Putamen (tissue), 1 donor: ENCODE results near the gene MUC4.

ENCODE experiments used
- DNase-seq: peaks from one replicate; pipeline ENCODE4 v3.0.0-alpha.2; 2016; ENCODE audit warnings: low spot score

The MUC4 gene

GRCh38 chr3:195811756-195812155 lies at the start of gene MUC4:
Gene MUC4, minus strand, starts transcription at chr3:195811929. Its CDS starts 112 bp downstream, at chr3:195811817.
- DNase-seq, result no peak

DNA sequence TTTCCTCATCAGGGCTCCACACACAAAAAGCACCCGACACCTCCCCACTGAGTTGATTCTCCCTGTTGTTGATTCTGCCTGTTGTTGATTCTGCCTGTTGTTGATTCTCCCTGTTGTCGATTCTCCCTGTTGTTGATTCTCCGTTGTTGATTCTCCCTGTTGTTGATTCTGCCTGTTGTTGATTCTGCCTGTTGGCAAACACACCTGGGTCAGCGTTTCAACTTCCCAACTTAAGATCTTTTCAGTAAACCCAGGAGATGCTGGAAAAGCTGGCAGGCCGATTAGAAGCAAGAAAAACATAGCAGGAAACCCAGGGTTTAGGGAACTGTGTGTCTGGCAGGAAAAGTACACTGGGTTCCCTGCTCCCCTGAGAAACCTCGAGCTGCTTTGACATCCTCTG lies 48.7 kb upstream of the MUC4 start:
- DNase-seq, result no peak

DNA sequence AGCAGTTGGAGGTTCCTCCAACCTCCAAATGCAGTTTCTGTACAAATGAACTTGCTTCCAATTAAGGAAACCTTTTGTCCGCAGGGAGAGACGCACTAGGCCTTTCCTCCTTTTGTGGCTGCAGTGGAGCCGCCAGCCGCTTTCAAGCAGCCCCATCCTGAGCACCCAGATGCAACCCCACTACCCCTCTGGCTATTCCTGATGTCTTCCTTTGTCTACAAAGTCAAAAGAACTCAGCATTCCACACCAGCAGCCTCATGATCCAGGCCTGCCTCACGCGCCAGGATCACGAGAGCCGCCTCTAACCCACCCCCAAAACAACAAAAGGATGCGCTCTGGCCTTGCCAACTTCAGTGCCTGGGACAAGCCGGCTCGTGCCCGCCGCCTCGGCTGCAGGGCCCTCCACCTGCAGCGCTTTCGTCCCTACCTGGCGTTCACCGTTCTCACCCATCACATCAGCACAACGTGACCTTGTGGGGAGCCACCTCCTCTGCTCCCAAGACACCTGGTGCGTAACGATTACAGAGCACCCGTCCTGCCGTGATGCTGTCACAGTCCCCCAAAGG lies 48.2 kb upstream of the MUC4 start:
- no peak for DNase-seq

GRCh38 chr3:195859061-195859845 lies 47.5 kb upstream of the MUC4 start:
- peak; percentile 55 for DNase-seq

DNA sequence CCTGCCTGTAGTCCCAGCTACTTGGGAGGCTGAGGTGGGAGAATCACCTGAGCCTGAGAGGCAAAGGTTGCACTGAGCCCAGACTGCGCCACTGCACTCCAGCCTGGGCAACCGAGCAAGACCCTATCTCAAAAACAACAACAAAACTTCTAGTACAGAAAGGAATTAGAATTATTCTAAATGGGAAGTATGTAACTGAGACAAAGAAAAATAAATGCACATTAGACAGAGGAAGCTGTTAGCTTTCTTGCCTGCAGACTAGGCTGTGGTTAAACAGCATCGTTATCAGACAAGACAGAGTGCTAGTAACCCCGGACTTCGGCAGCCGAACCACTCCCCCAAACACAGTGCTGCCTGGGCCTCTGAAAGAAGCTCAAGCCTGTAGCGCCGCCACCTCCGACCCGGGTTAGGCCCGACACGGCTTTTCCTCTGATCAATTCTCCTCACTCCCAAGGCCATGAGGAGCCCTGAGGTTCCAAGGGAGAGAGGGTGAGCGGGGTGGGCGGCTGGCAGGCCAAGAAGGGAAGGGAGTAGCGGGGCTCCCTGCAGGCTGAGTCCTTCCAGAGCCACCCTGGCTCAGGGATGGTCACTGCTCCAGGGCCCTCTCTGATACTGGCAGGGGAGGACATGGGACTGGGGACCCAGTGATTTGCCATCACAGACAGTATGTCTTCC lies 44.8 kb upstream of the MUC4 start:
- DNase-seq, result no peak

DNA sequence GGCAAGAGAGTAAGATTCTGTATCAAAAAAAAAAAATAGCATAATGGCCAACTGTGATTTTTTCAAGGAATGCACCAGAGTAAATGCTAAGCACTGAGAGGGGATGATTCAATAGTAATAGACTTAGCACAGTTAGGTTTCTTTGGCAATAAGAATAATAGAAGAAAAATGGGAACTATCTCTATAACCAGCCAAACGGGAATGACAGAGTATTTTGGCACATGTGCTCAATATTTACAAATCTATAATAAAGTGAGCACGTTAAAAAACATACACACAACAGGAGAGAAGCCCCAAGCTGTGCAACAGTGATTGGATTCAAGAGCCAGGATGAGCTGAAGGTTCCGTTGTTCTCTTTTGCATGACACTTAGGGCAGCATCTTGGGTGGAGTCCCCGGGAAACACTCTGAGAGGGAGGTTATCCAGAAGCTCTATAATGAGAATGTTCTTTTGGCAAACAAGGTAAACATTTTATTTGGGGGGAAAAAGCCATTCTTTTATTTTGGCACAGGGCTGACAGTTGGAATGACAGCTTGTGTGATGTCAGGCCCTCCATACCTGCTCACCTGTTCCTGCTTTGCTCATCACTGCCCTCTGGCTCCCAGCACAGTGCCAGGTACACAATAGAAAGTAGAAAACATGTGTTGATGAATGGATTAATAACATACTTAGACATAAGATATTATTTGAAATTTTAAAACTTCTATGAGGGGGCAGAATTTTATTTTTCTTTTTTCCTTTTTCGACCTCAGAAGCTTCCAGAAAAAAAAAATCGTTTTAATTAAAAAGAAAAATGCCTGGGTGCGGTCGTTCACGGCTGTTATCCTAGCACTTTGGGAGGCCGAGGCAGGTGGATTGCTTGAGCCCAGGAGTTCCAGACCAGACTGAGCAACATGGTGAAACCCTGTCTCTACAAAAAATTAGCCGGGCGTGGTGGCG lies 44.0 kb upstream of the MUC4 start:
- DNase-seq, result no peak

GRCh38 chr3:195854628-195855294 lies 43.0 kb upstream of the MUC4 start:
- DNase-seq, result no peak

GRCh38 chr3:195853996-195854395 lies 42.3 kb upstream of the MUC4 start:
- DNase-seq, result no peak

- DNase-seq, result no peak
Measured at GRCh38 chr3:195853036-195853435, 41.3 kb upstream of the MUC4 start.

DNA sequence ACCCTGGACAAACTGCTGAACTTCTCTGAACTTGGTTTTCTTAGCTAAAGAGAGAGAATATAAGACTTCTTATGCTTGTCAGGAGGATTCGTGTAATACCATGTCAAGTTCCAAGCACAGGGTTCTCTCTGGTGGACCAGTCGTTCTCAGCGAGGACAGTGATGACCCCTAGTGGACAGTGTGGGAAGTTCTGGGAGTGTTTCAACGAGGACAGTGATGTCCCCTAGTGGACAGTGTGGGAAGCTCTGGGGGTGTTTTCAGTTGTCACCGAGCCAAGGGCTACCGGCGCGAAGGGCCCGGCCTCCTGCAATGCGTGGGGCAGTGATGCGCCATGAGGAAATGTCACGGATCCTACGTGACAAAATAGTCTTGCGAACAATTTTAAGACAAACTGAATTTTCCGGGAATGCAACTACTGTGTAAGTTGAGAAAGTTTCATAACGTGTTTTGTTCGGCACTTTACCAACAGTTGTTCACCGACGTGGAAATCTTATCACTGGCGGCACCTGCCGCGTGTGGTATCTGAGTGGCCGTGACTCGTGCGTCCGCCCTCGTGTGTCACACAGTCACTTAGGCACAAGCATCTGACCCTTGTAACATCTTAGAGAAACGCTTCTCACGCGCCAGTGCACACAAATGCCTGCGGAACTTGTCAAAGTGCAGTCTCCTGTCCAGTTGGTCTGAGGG lies 39.3 kb upstream of the MUC4 start:
- DNase-seq, result peak; percentile 86

DNA sequence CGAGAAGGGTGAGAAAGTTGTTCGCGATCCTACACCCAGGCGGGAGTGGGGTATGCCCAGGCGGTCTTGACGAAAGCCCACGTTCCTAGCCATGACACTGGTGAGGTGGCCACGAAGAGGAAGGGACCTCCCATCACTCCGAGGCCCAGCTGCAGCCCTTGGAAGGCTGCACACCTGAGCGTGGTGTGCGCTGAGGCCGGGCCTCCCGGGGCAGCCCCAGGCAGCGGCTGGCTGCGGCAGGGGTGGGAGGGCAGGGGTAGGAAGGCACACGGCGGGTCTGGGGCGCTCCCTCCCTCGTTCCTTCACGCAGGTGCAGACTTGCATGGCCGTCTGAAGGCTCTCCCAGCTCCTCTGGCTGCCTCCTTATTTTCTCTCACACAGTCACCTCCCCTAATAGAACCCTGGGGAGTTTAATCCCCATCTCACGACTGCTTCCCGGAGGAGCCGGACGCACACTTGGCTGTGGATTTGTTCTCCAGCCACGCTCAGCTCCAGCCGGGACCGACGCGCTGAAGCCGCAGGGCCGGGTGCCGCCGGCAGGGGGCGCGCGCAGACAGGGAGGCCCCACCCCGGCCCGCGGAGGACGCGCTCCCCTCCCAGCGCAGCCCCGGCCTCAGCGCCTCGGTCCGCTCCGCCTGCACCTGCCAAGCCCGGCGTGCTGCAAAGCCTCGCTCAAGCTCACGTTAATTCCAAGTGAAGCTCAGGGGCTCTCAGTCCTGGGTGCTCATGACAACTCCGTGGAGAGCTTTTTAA lies 37.8 kb upstream of the MUC4 start:
- DNase-seq, result no peak

DNA sequence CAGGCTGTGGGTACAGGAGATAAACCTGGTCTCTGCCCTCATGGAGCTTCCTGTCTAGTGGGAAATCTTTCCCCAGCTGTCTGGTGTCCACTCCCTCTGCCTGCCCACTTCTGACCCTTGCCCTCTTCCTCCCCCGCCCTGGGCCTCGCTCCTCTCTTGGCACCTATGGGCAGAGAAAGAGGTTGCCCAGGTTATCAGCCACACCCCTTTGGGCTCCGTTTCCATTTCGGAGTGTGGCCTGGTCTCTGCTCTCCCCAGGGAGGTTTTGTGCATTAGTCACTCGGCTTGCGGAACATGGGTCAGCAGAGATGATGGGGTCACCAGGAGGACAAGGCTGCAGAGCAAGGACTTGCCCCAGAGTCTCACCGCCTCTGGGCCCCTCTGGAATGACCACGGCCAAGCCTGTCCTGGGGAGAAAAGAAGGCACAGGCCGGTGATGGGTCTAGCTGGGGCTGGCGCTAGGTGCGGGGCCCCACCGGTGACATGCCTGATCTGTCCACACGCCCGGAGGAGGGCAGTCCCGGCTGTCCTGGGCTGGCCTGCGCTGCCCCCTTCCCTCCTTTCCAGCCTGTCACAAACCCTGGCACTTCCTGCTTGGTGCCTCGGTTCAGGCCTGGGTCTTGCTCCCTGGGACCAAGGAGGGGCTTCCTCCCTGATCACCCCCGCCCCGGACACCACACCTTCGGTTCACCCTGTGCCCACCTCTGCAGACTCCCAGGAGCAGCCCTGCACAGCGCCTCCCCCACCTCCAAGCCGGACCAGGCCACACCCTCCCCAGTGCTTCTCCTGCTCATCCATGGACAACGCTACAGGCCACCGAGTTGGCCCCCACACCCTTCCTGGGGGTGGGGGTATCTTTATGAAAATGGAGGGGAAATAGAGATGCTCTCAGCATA lies 35.6 kb upstream of the MUC4 start:
- DNase-seq, result no peak

GRCh38 chr3:195845483-195845882 lies 33.8 kb upstream of the MUC4 start:
- no peak for DNase-seq

DNA sequence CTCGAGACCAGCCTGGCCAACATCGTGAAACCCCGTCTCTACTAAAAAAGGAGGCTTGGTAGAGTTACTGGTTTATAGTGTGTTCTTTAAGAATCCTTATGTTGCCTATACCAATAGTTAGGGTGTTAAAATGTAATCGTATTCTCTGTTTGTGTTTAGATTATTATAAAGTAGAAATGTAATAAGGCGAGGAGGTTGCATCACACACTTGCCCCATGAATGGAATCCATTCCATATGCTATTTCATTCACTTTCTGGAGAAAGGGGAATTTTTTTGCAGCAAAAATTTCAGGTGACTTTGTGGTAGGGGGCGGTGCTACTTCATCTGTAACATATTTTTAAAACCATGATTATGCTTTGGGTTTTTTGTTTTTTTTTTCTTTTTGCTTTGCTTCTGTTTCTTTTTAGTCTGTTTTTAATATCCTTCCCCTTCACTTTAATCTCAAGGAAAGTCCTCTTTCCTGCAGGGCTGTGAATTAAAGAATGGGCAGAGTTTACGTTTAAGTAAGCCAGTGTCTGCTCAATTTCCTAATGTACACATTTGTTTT lies 33.0 kb upstream of the MUC4 start:
- DNase-seq, result no peak

- DNase-seq, result no peak
Measured at GRCh38 chr3:195839260-195840010, 27.7 kb upstream of the MUC4 start.

DNA sequence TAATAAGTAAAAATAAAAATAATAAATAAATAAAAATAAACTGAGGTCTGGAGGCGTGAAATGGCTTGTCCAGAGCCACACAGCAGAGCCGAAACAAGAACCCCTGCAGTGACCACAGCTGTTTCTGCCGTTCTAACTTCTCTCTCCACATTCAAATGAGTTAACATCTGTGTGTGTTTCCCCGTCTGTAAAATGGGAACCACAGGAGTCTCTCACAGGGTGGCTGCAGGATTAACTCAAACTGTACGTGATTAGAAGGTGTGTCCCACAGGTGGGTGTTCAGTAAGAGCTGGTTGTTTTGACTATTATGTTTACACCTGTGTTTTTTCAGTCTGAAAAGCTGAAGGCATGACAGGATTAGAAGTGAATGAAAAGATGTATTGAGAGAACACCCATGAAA lies 27.0 kb upstream of the MUC4 start:
- DNase-seq, result no peak

DNA sequence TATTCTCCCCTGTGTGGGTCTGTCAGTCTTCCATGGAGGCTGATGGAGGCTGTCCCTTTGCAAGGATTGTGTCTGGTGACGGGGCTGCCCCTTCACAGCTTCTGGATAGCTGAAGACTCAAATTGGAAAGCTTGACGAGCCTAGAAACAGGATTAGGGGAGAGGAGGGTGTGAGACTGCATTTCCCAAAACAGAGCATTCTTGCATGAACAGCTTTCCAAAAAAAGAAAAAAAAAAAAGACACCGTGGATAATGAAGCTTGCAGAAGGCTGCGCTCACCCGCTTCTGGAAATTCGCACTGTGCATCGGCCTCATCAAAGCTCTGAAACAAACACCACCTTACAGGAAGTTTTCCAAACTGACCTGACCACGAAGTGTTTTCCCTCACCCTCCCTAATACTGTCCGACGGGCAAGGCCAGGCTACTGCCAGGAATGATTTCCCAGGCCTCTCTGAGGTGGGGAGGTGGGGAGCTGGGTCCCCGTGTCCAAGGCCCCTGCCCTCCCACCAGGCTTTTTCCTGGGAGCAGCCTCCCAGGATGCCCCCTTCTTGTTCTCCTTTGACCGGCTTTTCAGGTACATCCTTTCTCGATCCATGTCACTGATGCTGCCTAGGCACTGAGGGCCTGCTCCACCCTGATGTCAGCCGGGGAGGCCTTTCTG lies 24.9 kb upstream of the MUC4 start:
- no peak for DNase-seq

- DNase-seq, result no peak
Measured at GRCh38 chr3:195835791-195836190, 24.1 kb upstream of the MUC4 start.
